ENCODE results near the gene SYT8. TPM values are rescaled to one million over a fixed set of nuclear protein-coding genes. Genes with fewer than 3 reads are reported as not detected.

SYT8 gene
- total RNA-seq, 1 donor from 2014 or later: 7.3 TPM

- Mint-ChIP-seq H3K27me3 (ENCODE audit: low read depth) (no peaks in the 10 kb centered on the region), H3K4me3 (ENCODE audit: unreplicated experiment) (peak overlapping the region; percentile 33), H3K4me1 (ENCODE audit: low read depth) (peaks cover 74% of the 10 kb centered on the region), H3K27ac (ENCODE audit: unreplicated experiment) (peak overlapping the region; percentile 98), H3K9me3 (ENCODE audit: low read depth) (no peaks in the 10 kb centered on the region), H3K36me3 (ENCODE audit: low read depth) (no peaks in the 10 kb centered on the region)
- TF ChIP-seq CTCF (IDR thresholded peaks at IDR 0.05): peak; percentile 73
- peak; percentile 93 for DNase-seq (ENCODE audit: low spot score)
Measured at GRCh38 chr11:1826552-1827094, 8.2 kb upstream of the SYT8 start.

- Mint-ChIP-seq H3K27ac (ENCODE audit: unreplicated experiment) (peak overlapping the region; percentile 98), H3K36me3 (ENCODE audit: low read depth) (no peaks in the 10 kb centered on the region)
- peak; percentile 98 for DNase-seq (ENCODE audit: low spot score)
Measured at GRCh38 chr11:1827095-1827813, 7.5 kb upstream of the SYT8 start.

GRCh38 chr11:1827931-1828330 lies 6.9 kb upstream of the SYT8 start:
- Mint-ChIP-seq H3K4me3 (ENCODE audit: unreplicated experiment) (peak overlapping the region; percentile 49), H3K4me1 (ENCODE audit: low read depth) (peaks cover 71% of the 10 kb centered on the region), H3K9me3 (ENCODE audit: low read depth) (no peaks in the 10 kb centered on the region), H3K27ac (ENCODE audit: unreplicated experiment) (peak overlapping the region; percentile 98), H3K27me3 (ENCODE audit: low read depth) (no peaks in the 10 kb centered on the region), H3K36me3 (ENCODE audit: low read depth) (no peaks in the 10 kb centered on the region)
- peak; percentile 81 for DNase-seq (ENCODE audit: low spot score)
- no peak for TF ChIP-seq CTCF (IDR thresholded peaks at IDR 0.05)

More at GRCh38 chr11:1827095-1827813, 7.5 kb upstream of the SYT8 start:
- Mint-ChIP-seq H3K27me3 (ENCODE audit: low read depth) (no peaks in the 10 kb centered on the region), H3K4me1 (ENCODE audit: low read depth) (peaks cover 75% of the 10 kb centered on the region), H3K9me3 (ENCODE audit: low read depth) (no peaks in the 10 kb centered on the region), H3K4me3 (ENCODE audit: unreplicated experiment) (peak overlapping the region; percentile 49)
- no peak for TF ChIP-seq CTCF (IDR thresholded peaks at IDR 0.05)

- no peak for TF ChIP-seq CTCF (IDR thresholded peaks at IDR 0.05)
- peaks cover 76% of the 10 kb centered on the region for H3K4me1 Mint-ChIP-seq (ENCODE audit: low read depth)
- H3K9me3 Mint-ChIP-seq (ENCODE audit: low read depth): no peaks in the 10 kb centered on the region
- no peak for DNase-seq (ENCODE audit: low spot score)
- H3K27me3 Mint-ChIP-seq (ENCODE audit: low read depth): no peaks in the 10 kb centered on the region
- peak overlapping the region; percentile 98 for H3K27ac Mint-ChIP-seq (ENCODE audit: unreplicated experiment)
- no peak overlapping the region for H3K4me3 Mint-ChIP-seq (ENCODE audit: unreplicated experiment)
- H3K36me3 Mint-ChIP-seq (ENCODE audit: low read depth): no peaks in the 10 kb centered on the region
Measured at GRCh38 chr11:1828542-1828941, 6.2 kb upstream of the SYT8 start.

- H3K9me3 Mint-ChIP-seq (ENCODE audit: low read depth): no peaks in the 10 kb centered on the region
- peaks cover 77% of the 10 kb centered on the region for H3K4me1 Mint-ChIP-seq (ENCODE audit: low read depth)
- DNase-seq (ENCODE audit: low spot score): peak; percentile 95
- H3K36me3 Mint-ChIP-seq (ENCODE audit: low read depth): no peaks in the 10 kb centered on the region
- peak overlapping the region; percentile 98 for H3K27ac Mint-ChIP-seq (ENCODE audit: unreplicated experiment)
- TF ChIP-seq CTCF (IDR thresholded peaks at IDR 0.05): no peak
- no peaks in the 10 kb centered on the region for H3K27me3 Mint-ChIP-seq (ENCODE audit: low read depth)
- H3K4me3 Mint-ChIP-seq (ENCODE audit: unreplicated experiment): peak overlapping the region; percentile 39
Measured at GRCh38 chr11:1829039-1829820, 5.6 kb upstream of the SYT8 start.
